ENCODE measurements around the gene C16orf87. TPM values are rescaled to one million over a fixed set of nuclear protein-coding genes. Genes with fewer than 3 reads are reported as not detected.
"Not testable (repeated sequence)": the region's sequence is repeated elsewhere in the genome, so short reads cannot be mapped to it uniquely, and the experiment has no call there.

Gene C16orf87
- total RNA-seq (2014; rRNA removed; shearing (Covaris generic)): 4.6 and 7.9 TPM in 2 replicates
- polyA plus RNA-seq (2016; fragmentation: Nextera tagmentation; extraction: Ambion mirVana): 17.4 and 17.6 TPM in 2 replicates

DNA sequence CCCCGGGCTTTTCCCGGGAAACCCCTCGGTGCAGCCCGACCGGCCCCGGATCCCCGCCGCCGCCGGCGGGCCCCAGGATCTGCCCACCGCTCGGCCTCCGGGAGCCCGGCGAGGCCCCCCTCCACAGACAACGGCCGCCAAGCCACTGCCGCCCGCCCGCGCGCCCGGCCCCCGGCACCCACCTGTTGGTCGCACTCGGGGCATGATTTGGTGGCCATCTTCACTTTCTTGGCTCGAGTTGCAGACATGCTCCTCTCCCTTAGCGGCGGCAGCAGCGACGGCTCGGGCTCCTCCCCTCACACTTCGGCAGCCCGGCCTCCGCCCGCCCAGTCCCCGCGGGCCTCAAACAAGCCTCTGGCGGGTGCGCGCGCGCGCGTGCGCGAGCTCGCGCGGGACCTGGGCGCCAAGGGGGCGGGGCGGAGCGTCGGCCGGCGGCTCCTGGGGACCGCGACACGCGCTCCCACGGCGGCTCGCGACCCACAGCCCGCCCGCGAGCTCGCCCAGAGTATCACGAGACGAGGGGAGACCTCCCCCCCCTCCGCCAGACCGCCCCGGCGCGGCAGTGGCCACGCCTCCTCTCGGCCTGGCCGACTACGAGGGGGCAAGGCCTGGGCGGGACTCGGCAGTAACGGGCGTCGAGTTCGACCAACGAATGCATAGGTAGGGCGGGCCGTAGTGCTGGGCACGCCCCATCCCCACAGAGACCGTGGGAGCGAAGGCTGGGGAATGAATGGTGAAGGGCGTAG, at the start of gene C16orf87:
Gene C16orf87, minus strand, starts transcription at position 279 of the 746 bp plus-strand sequence. Its CDS starts 31 bp downstream, at position 248.
- WGBS, 2 experiments (ENCODE audit: low coverage in 1 of 2, low lambda C conversion rate in 2 of 2, missing lambda C conversion rate in 2 of 2): 0 to 1% methylated on average over 39 to 77 of the region's 94 CpGs

DNA sequence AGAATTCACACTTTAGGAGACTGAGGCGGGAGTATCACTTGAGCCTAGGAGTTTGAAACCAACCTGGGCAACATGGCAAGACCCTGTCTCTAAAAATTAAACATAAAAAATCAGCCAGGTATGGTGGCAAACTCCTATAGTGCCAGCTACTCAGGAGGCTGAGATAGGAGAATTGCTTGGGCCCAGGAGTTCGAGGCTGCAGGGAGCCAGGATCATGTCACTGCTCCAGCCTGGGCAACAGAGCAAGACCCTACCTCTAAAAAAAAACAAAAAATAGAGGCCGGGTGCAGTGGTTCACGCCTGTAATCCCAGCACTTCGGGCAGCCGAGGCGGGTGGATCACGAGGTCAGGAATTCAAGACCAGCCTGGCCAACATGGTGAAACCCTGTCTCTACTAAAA, 44.3 kb upstream of the C16orf87 start:
- H3K4me1 ChIP-seq (ENCODE audit: insufficient read depth): no peaks in the 10 kb centered on the region
- H3K79me2 ChIP-seq (ENCODE audit: insufficient read depth): no peaks in the 10 kb centered on the region
- in situ Hi-C loops (cut with MboI): no loop called here
- H3K27ac ChIP-seq: no peak overlapping the region
- H3K4me3 ChIP-seq: no peak overlapping the region
- H3K9me3 ChIP-seq (ENCODE audit: low read depth): no peaks in the 10 kb centered on the region
- DNase-seq: no peak
- no peaks in the 10 kb centered on the region for H3K27me3 ChIP-seq (replicated peaks; ENCODE audit: insufficient read depth)
- TF ChIP-seq EZH2phosphoT487 (IDR thresholded peaks at IDR 0.05; ENCODE audit: insufficient read depth, low read depth) (no peak), EZH2 (IDR thresholded peaks at IDR 0.05; ENCODE audit: insufficient read depth, poor library complexity, severe bottlenecking) (no peak)
- no peaks in the 10 kb centered on the region for H3K36me3 ChIP-seq (ENCODE audit: low read depth)
- no peaks in the 10 kb centered on the region for H4K20me1 ChIP-seq (ENCODE audit: insufficient read depth)
- H3K4me2 ChIP-seq (ENCODE audit: unreplicated experiment): no peak overlapping the region
- WGBS, 2 experiments (ENCODE audit: low coverage in 1 of 2, low lambda C conversion rate in 2 of 2, missing lambda C conversion rate in 2 of 2): 79 to 82% methylated on average over 8 of the region's 8 CpGs
- H3K9ac ChIP-seq: no peak overlapping the region
- no peaks in the 10 kb centered on the region for H3K9me2 ChIP-seq (ENCODE audit: insufficient read depth)
- no peaks in the 10 kb centered on the region for H3F3A ChIP-seq (ENCODE audit: insufficient read depth)
- H2AFZ ChIP-seq: no peak overlapping the region

More for the DNA sequence above, at the start of gene C16orf87:
- peaks cover 20% of the 10 kb centered on the region for H3K4me1 ChIP-seq (ENCODE audit: insufficient read depth)
- peak within 1 kb of the TSS; percentile 87 for H3K4me2 ChIP-seq (ENCODE audit: unreplicated experiment)
- peak within 1 kb of the TSS; percentile 86 for H2AFZ ChIP-seq
- H3K9me2 ChIP-seq (ENCODE audit: insufficient read depth): no peaks in the 10 kb centered on the region
- H3K9ac ChIP-seq: peak within 1 kb of the TSS; percentile 92
- H3K79me2 ChIP-seq (ENCODE audit: insufficient read depth): peaks cover 45% of the 10 kb centered on the region
- peak; percentile 98 for DNase-seq
- TF ChIP-seq EZH2phosphoT487 (IDR thresholded peaks at IDR 0.05; ENCODE audit: insufficient read depth, low read depth) (no peak), EZH2 (IDR thresholded peaks at IDR 0.05; ENCODE audit: insufficient read depth, poor library complexity, severe bottlenecking) (no peak)
- in situ Hi-C loops (cut with MboI): no loop called here
- H4K20me1 ChIP-seq (ENCODE audit: insufficient read depth): no peaks in the 10 kb centered on the region
- peaks cover 12% of the 10 kb centered on the region for H3F3A ChIP-seq (ENCODE audit: insufficient read depth)
- H3K27ac ChIP-seq: peak within 1 kb of the TSS; percentile 76
- H3K27me3 ChIP-seq (replicated peaks; ENCODE audit: insufficient read depth): no peaks in the 10 kb centered on the region
- no peaks in the 10 kb centered on the region for H3K9me3 ChIP-seq (ENCODE audit: low read depth)
- H3K36me3 ChIP-seq (ENCODE audit: low read depth): no peaks in the 10 kb centered on the region
- H3K4me3 ChIP-seq: peak within 1 kb of the TSS; percentile 83

DNA sequence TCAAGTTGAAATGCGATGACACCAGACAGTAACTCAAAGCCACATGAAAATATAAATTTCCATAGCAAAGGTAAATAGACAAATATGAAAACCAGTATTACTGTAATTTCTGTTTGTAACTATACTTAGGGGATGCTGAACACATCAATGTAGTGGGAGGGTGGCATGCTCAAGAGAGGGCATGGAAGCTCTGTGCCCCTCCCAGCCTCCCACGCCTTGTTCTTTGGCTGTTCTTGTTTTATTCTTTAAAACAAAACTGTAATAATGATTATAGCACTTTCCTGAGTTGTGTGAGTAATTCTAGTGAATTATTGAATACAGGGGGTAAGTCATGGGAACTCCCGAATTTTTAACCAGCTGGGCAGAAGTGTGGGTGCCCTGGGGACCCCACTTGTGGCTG, 42.2 kb upstream of the C16orf87 start:
- DNase-seq: no peak
- no peak overlapping the region for H3K4me3 ChIP-seq
- TF ChIP-seq EZH2phosphoT487 (IDR thresholded peaks at IDR 0.05; ENCODE audit: insufficient read depth, low read depth) (no peak), EZH2 (IDR thresholded peaks at IDR 0.05; ENCODE audit: insufficient read depth, poor library complexity, severe bottlenecking) (no peak)
- no peaks in the 10 kb centered on the region for H3K27me3 ChIP-seq (replicated peaks; ENCODE audit: insufficient read depth)
- no peaks in the 10 kb centered on the region for H3K79me2 ChIP-seq (ENCODE audit: insufficient read depth)
- no peak overlapping the region for H3K27ac ChIP-seq
- no peaks in the 10 kb centered on the region for H3K36me3 ChIP-seq (ENCODE audit: low read depth)
- H3F3A ChIP-seq (ENCODE audit: insufficient read depth): no peaks in the 10 kb centered on the region
- no peak overlapping the region for H3K9ac ChIP-seq
- H3K4me2 ChIP-seq (ENCODE audit: unreplicated experiment): no peak overlapping the region
- no peaks in the 10 kb centered on the region for H3K9me3 ChIP-seq (ENCODE audit: low read depth)
- H4K20me1 ChIP-seq (ENCODE audit: insufficient read depth): no peaks in the 10 kb centered on the region
- 76 to 81% methylated on average over 3 of the region's 3 CpGs for WGBS, 2 experiments (ENCODE audit: low coverage in 1 of 2, low lambda C conversion rate in 2 of 2, missing lambda C conversion rate in 2 of 2)
- no peaks in the 10 kb centered on the region for H3K9me2 ChIP-seq (ENCODE audit: insufficient read depth)
- no peak overlapping the region for H2AFZ ChIP-seq
- no peaks in the 10 kb centered on the region for H3K4me1 ChIP-seq (ENCODE audit: insufficient read depth)
- in situ Hi-C loops (cut with MboI): no loop called here

GRCh38 chr16:46871597-46871996, 40.6 kb upstream of the C16orf87 start:
- no peak overlapping the region for H3K4me2 ChIP-seq (ENCODE audit: unreplicated experiment)
- no peaks in the 10 kb centered on the region for H3K9me3 ChIP-seq (ENCODE audit: low read depth)
- 53 to 54% methylated on average over 8 of the region's 8 CpGs for WGBS, 2 experiments (ENCODE audit: low coverage in 1 of 2, low lambda C conversion rate in 2 of 2, missing lambda C conversion rate in 2 of 2)
- in situ Hi-C loops (cut with MboI): no loop called here
- no peak for TF ChIP-seq EZH2phosphoT487 (IDR thresholded peaks at IDR 0.05; ENCODE audit: insufficient read depth, low read depth)
- no peak for TF ChIP-seq EZH2 (IDR thresholded peaks at IDR 0.05; ENCODE audit: insufficient read depth, poor library complexity, severe bottlenecking)
- no peaks in the 10 kb centered on the region for H3K9me2 ChIP-seq (ENCODE audit: insufficient read depth)
- H3K79me2 ChIP-seq (ENCODE audit: insufficient read depth): no peaks in the 10 kb centered on the region
- no peak for DNase-seq
- no peaks in the 10 kb centered on the region for H3F3A ChIP-seq (ENCODE audit: insufficient read depth)
- no peak overlapping the region for H3K9ac ChIP-seq
- no peak overlapping the region for H3K27ac ChIP-seq
- no peak overlapping the region for H3K4me3 ChIP-seq
- H4K20me1 ChIP-seq (ENCODE audit: insufficient read depth): no peaks in the 10 kb centered on the region
- H3K27me3 ChIP-seq (replicated peaks; ENCODE audit: insufficient read depth): no peaks in the 10 kb centered on the region
- H3K36me3 ChIP-seq (ENCODE audit: low read depth): no peaks in the 10 kb centered on the region
- H2AFZ ChIP-seq: no peak overlapping the region
- no peaks in the 10 kb centered on the region for H3K4me1 ChIP-seq (ENCODE audit: insufficient read depth)

GRCh38 chr16:46868891-46869290, 37.9 kb upstream of the C16orf87 start:
- H4K20me1 ChIP-seq (ENCODE audit: insufficient read depth); H3K9me3 ChIP-seq (ENCODE audit: low read depth); H3K27me3 ChIP-seq (replicated peaks; ENCODE audit: insufficient read depth); H3K27ac ChIP-seq; in situ Hi-C loops (cut with MboI); DNase-seq; H3K4me3 ChIP-seq; H3K4me2 ChIP-seq (ENCODE audit: unreplicated experiment); H3K9ac ChIP-seq; H3K36me3 ChIP-seq (ENCODE audit: low read depth); H2AFZ ChIP-seq; H3K4me1 ChIP-seq (ENCODE audit: insufficient read depth); H3K79me2 ChIP-seq (ENCODE audit: insufficient read depth); H3F3A ChIP-seq (ENCODE audit: insufficient read depth); H3K9me2 ChIP-seq (ENCODE audit: insufficient read depth): not testable (repeated sequence)
- 15 to 16% methylated on average over 2 of the region's 2 CpGs for WGBS, 2 experiments (ENCODE audit: low coverage in 1 of 2, low lambda C conversion rate in 2 of 2, missing lambda C conversion rate in 2 of 2)

DNA sequence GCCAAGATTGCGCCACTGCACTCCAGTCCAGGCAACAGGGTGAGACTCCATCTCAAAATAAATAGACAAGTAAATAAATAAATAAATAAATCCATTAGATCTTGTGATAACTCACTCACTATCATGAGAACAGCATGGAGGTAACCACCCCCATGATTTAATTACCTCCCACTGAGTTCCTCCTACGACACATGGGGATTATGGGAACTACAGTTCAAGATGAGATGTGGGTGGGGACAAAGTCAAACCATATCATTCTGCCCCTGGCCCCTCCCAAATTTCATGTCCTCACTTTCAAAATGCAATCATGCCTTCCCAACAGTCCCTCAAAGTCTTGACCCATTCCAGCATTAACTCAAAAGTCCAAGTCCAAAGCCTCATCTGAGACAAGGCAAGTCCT, 36.5 kb upstream of the C16orf87 start:
- H3K27ac ChIP-seq; H3K9me3 ChIP-seq (ENCODE audit: low read depth); H2AFZ ChIP-seq; H3K4me2 ChIP-seq (ENCODE audit: unreplicated experiment); H4K20me1 ChIP-seq (ENCODE audit: insufficient read depth); H3K9me2 ChIP-seq (ENCODE audit: insufficient read depth); H3K27me3 ChIP-seq (replicated peaks; ENCODE audit: insufficient read depth); H3K79me2 ChIP-seq (ENCODE audit: insufficient read depth); DNase-seq; H3K4me3 ChIP-seq; H3F3A ChIP-seq (ENCODE audit: insufficient read depth); H3K4me1 ChIP-seq (ENCODE audit: insufficient read depth); H3K9ac ChIP-seq; in situ Hi-C loops (cut with MboI); H3K36me3 ChIP-seq (ENCODE audit: low read depth): not testable (repeated sequence)
- WGBS, 2 experiments (ENCODE audit: low coverage in 1 of 2, low lambda C conversion rate in 2 of 2, missing lambda C conversion rate in 2 of 2): 80 to 82% methylated on average over 2 of the region's 2 CpGs

All from GM23248 (cell line).